Neural progenitor cell (in vitro differentiated cells): Measurements from ENCODE around the gene POPDC2. TPM values are rescaled to one million over a fixed set of nuclear protein-coding genes. Genes with fewer than 3 reads are reported as not detected.

ENCODE experiments used
- total RNA-seq: library from RNA; depleted of rRNA; stranded (reverse); fragments of >200 nt; gene quantifications from 2 replicates; pipeline ENCODE4 v1.2.3, GENCODE V29; 2015; ENCODE audit warnings: low replicate concordance

POPDC2 gene
- total RNA-seq, 1 donor from 2014 or later: 0.95 TPM

Other genes with a start within 250 kb of the POPDC2 start
- gene TMEM39A, start 197.0 kb downstream of the POPDC2 start, total RNA-seq: 41.2 and 43.0 TPM in 2 replicates
- gene POGLUT1, start 191.6 kb downstream of the POPDC2 start, total RNA-seq: 19.7 and 20.1 TPM in 2 replicates
- gene TIMMDC1, start 162.0 kb downstream of the POPDC2 start, total RNA-seq: 66.0 and 91.7 TPM in 2 replicates
- 0.30 TPM in 1 of 2 replicates, not detected in the other for gene CD80, start 101.0 kb downstream of the POPDC2 start, total RNA-seq
- 0.77 and 1.4 TPM in 2 replicates for gene ADPRH, start 81.1 kb downstream of the POPDC2 start, total RNA-seq
- not detected in 2 replicates for gene PLA1A, start 62.7 kb downstream of the POPDC2 start, total RNA-seq
- 20.9 and 23.6 TPM in 2 replicates for gene COX17, start 16.8 kb upstream of the POPDC2 start, total RNA-seq
- gene CFAP91, start 42.4 kb upstream of the POPDC2 start, total RNA-seq: 11.9 and 19.9 TPM in 2 replicates
- gene NR1I2, start 121.5 kb upstream of the POPDC2 start, total RNA-seq: 0.22 and 0.69 TPM in 2 replicates